Neural progenitor cell (in vitro differentiated cells): Measurements from ENCODE around the gene TFCP2. TPM values are rescaled to one million over a fixed set of nuclear protein-coding genes. Genes with fewer than 3 reads are reported as not detected.
A peak's percentile ranks its signal among the peaks of the same experiment; 100 is the strongest.

Source experiments
- DNase-seq: peaks from one replicate; pipeline ENCODE4 v3.0.0-alpha.2; 2016; ENCODE audit warnings: low spot score
- H2AFZ ChIP-seq: fragments of 200-600 bp; sonication (generic); replicated peaks from 2 replicates; pipeline ENCODE4 v1.6.1; 2016; ENCODE audit warnings: antibody characterized with exemption
- H3F3A ChIP-seq: fragments of 200-600 bp; sonication (generic); 2 replicates; pipeline ENCODE4 v1.6.1; 2016; ENCODE audit warnings: antibody characterized with exemption, low read depth
- H3K27ac ChIP-seq: fragments of 200-600 bp; sonication (generic); 2 replicates; pipeline ENCODE4 v1.5.1; 2016; ENCODE audit warnings: mild to moderate bottlenecking
- H3K27me3 ChIP-seq: fragments of 200-600 bp; sonication (generic); 2 replicates; pipeline ENCODE4 v1.6.1; 2016; ENCODE audit warnings: mild to moderate bottlenecking, moderate library complexity
- H3K36me3 ChIP-seq: fragments of 200-600 bp; sonication (generic); 2 replicates; pipeline ENCODE4 v1.5.1; 2016
- H3K4me1 ChIP-seq: fragments of 200-600 bp; sonication (generic); 2 replicates; pipeline ENCODE4 v1.6.1; 2016; ENCODE audit warnings: mixed run types
- H3K4me2 ChIP-seq: fragments of 200-600 bp; sonication (generic); 2 replicates; pipeline ENCODE4 v1.6.1; 2016
- H3K4me3 ChIP-seq: fragments of 200-600 bp; sonication (generic); 2 replicates; pipeline ENCODE4 v1.5.1; 2016
- H3K79me2 ChIP-seq: fragments of 200-600 bp; sonication (generic); 2 replicates; pipeline ENCODE4 v1.6.1; 2016; ENCODE audit warnings: low read depth
- H3K9ac ChIP-seq: fragments of 200-600 bp; sonication (generic); 2 replicates; pipeline ENCODE4 v1.6.1; 2016
- H3K9me3 ChIP-seq: fragments of 200-600 bp; sonication (generic); 2 replicates; pipeline ENCODE4 v1.5.1; 2016; ENCODE audit warnings: low read depth
- H4K20me1 ChIP-seq: fragments of 200-600 bp; sonication (generic); 2 replicates; pipeline ENCODE4 v1.6.1; 2016; ENCODE audit warnings: low read depth
- H3K27ac Mint-ChIP-seq: 3 replicates; pipeline ENCODE4 v1.8.0; 2021; ENCODE audit warnings: mixed read lengths
- H3K27me3 Mint-ChIP-seq: 2 replicates; pipeline ENCODE4 v1.8.0; 2022; ENCODE audit warnings: low read depth, mild to moderate bottlenecking, inconsistent platforms, moderate library complexity, mixed read lengths; ENCODE audit not compliant: insufficient read depth
- H3K36me3 Mint-ChIP-seq: 3 replicates; pipeline ENCODE4 v1.8.0; 2021; ENCODE audit warnings: mixed read lengths
- H3K4me1 Mint-ChIP-seq: 3 replicates; pipeline ENCODE4 v1.8.0; 2021; ENCODE audit warnings: mixed read lengths
- H3K4me3 Mint-ChIP-seq: 3 replicates; pipeline ENCODE4 v1.8.0; 2021; ENCODE audit warnings: mild to moderate bottlenecking, moderate library complexity, mixed read lengths
- H3K9me3 Mint-ChIP-seq: 3 replicates; pipeline ENCODE4 v1.8.0; 2020; ENCODE audit warnings: mixed read lengths
- CTCF ChIP-seq: fragments of 200-600 bp; sonication (generic); IDR thresholded peaks from 2 replicates; pipeline ENCODE4 v1.5.1; 2017; ENCODE audit warnings: antibody characterized with exemption, mild to moderate bottlenecking
- EZH2 ChIP-seq: fragments of 200-600 bp; sonication (generic); IDR thresholded peaks from 2 replicates; pipeline ENCODE4 v1.6.1; 2017; ENCODE audit warnings: antibody characterized with exemption, mild to moderate bottlenecking, moderate library complexity
- EZH2phosphoT487 ChIP-seq: fragments of 200-600 bp; sonication (generic); IDR thresholded peaks from 2 replicates; pipeline ENCODE4 v1.6.1; 2017; ENCODE audit warnings: antibody characterized with exemption
- total RNA-seq: library from RNA; depleted of rRNA; stranded (reverse); fragments of >200 nt; gene quantifications from 2 replicates; pipeline ENCODE4 v1.2.3, GENCODE V29; 2015; ENCODE audit warnings: low replicate concordance

TFCP2 gene
- total RNA-seq, 1 donor from 2014 or later: 28.8 TPM

GRCh38 chr12:51185171-51185717 is 12.3 kb upstream of the TFCP2 start:
- no peaks in the 10 kb centered on the region for H4K20me1 ChIP-seq
- no peak for DNase-seq
- no peaks in the 10 kb centered on the region for H3K36me3 ChIP-seq
- H3K27me3 ChIP-seq: no peaks in the 10 kb centered on the region
- H3K4me3 Mint-ChIP-seq: no peak overlapping the region
- H3K4me1 ChIP-seq: peaks cover 17% of the 10 kb centered on the region
- no peak overlapping the region for H3K9ac ChIP-seq
- H3F3A ChIP-seq: peaks cover 5% of the 10 kb centered on the region
- no peaks in the 10 kb centered on the region for H3K9me3 ChIP-seq
- no peaks in the 10 kb centered on the region for H3K36me3 Mint-ChIP-seq
- no peaks in the 10 kb centered on the region for H3K79me2 ChIP-seq
- H3K27me3 Mint-ChIP-seq: peaks cover 6% of the 10 kb centered on the region
- no peak overlapping the region for H3K4me3 ChIP-seq
- TF ChIP-seq CTCF (no peak), EZH2phosphoT487 (no peak), EZH2 (no peak)
- H2AFZ ChIP-seq: no peak overlapping the region
- peaks cover 42% of the 10 kb centered on the region for H3K4me1 Mint-ChIP-seq
- no peak overlapping the region for H3K27ac Mint-ChIP-seq
- H3K4me2 ChIP-seq: no peak overlapping the region
- H3K27ac ChIP-seq: no peak overlapping the region
- H3K9me3 Mint-ChIP-seq: no peaks in the 10 kb centered on the region

- TF ChIP-seq EZH2phosphoT487: no peak
- Mint-ChIP-seq H3K9me3 (no peaks in the 10 kb centered on the region), H3K36me3 (no peaks in the 10 kb centered on the region), H3K27ac (no peak overlapping the region), H3K4me1 (peaks cover 38% of the 10 kb centered on the region), H3K4me3 (no peak overlapping the region), H3K27me3 (peaks cover 6% of the 10 kb centered on the region)
- Histone ChIP-seq H3K27ac (no peak overlapping the region), H3K4me2 (no peak overlapping the region), H2AFZ (no peak overlapping the region), H3K9me3 (no peaks in the 10 kb centered on the region), H3K79me2 (no peaks in the 10 kb centered on the region), H3F3A (peaks cover 5% of the 10 kb centered on the region), H3K4me1 (peaks cover 17% of the 10 kb centered on the region), H3K9ac (no peak overlapping the region), H3K36me3 (no peaks in the 10 kb centered on the region), H3K4me3 (no peak overlapping the region), H3K27me3 (no peaks in the 10 kb centered on the region), H4K20me1 (no peaks in the 10 kb centered on the region)
- DNase-seq: no peak
Observed at GRCh38 chr12:51183816-51184215, 10.9 kb upstream of the TFCP2 start.

- H3K9me3 Mint-ChIP-seq: no peaks in the 10 kb centered on the region
- H3K4me3 ChIP-seq: no peak overlapping the region
- H3K4me2 ChIP-seq: no peak overlapping the region
- no peak overlapping the region for H3K27ac ChIP-seq
- no peaks in the 10 kb centered on the region for H4K20me1 ChIP-seq
- DNase-seq: no peak
- no peaks in the 10 kb centered on the region for H3K36me3 ChIP-seq
- no peak overlapping the region for H2AFZ ChIP-seq
- no peaks in the 10 kb centered on the region for H3K36me3 Mint-ChIP-seq
- peaks cover 36% of the 10 kb centered on the region for H3K4me1 Mint-ChIP-seq
- H3K4me1 ChIP-seq: peaks cover 17% of the 10 kb centered on the region
- TF ChIP-seq CTCF (no peak), EZH2 (no peak), EZH2phosphoT487 (no peak)
- no peak overlapping the region for H3K27ac Mint-ChIP-seq
- peaks cover 6% of the 10 kb centered on the region for H3K27me3 Mint-ChIP-seq
- H3K9me3 ChIP-seq: no peaks in the 10 kb centered on the region
- H3F3A ChIP-seq: peaks cover 5% of the 10 kb centered on the region
- H3K9ac ChIP-seq: no peak overlapping the region
- no peaks in the 10 kb centered on the region for H3K27me3 ChIP-seq
- no peaks in the 10 kb centered on the region for H3K79me2 ChIP-seq
- H3K4me3 Mint-ChIP-seq: no peak overlapping the region
Observed at GRCh38 chr12:51183349-51183748, 10.4 kb upstream of the TFCP2 start.

GRCh38 chr12:51181558-51181957 is 8.6 kb upstream of the TFCP2 start:
- TF ChIP-seq CTCF (no peak), EZH2 (no peak), EZH2phosphoT487 (no peak)
- Mint-ChIP-seq H3K36me3 (no peaks in the 10 kb centered on the region), H3K4me1 (peaks cover 18% of the 10 kb centered on the region), H3K27me3 (peaks cover 6% of the 10 kb centered on the region), H3K4me3 (no peak overlapping the region), H3K9me3 (no peaks in the 10 kb centered on the region), H3K27ac (peak overlapping the region; percentile 60)
- Histone ChIP-seq H3K9ac (no peak overlapping the region), H3F3A (no peaks in the 10 kb centered on the region), H3K36me3 (no peaks in the 10 kb centered on the region), H3K4me2 (no peak overlapping the region), H3K4me3 (no peak overlapping the region), H3K4me1 (peaks cover 4% of the 10 kb centered on the region), H2AFZ (no peak overlapping the region), H3K9me3 (no peaks in the 10 kb centered on the region), H4K20me1 (no peaks in the 10 kb centered on the region), H3K27ac (no peak overlapping the region), H3K27me3 (no peaks in the 10 kb centered on the region), H3K79me2 (no peaks in the 10 kb centered on the region)
- no peak for DNase-seq
